ENCODE data around the gene OR56B1.

OR56B1 gene

DNA sequence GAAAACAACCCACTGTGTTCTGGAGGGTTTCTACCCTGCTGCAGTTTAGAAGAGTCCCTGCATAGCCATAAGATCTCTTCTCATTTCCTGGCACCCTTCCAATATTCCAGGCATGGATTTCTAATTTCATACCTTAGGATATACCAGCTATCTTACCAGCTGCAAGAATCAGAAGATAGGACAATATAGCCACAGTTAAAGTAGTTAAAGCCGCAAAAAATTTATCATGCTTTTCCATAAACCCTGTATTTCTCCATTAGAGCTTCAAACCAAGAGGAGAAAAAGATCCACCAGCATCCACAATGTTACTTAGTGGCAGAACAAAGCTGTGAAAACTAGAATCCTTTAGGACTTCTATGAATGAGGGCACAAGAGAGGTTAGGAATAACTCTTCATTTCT is 8.6 kb upstream of the OR56B1 start:
- DNase-seq (ENCODE audit: low read depth in 2 of 2), result no peak

DNA sequence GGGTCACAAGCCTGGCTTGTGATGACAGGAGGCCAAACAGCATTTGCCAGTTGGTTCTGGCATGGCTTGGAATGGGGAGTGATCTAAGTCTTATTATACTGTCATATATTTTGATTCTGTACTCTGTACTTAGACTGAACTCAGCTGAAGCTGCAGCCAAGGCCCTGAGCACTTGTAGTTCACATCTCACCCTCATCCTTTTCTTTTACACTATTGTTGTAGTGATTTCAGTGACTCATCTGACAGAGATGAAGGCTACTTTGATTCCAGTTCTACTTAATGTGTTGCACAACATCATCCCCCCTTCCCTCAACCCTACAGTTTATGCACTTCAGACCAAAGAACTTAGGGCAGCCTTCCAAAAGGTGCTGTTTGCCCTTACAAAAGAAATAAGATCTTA is 843 bp downstream of the OR56B1 start:
- no peak for DNase-seq (ENCODE audit: low read depth in 2 of 2)

DNA sequence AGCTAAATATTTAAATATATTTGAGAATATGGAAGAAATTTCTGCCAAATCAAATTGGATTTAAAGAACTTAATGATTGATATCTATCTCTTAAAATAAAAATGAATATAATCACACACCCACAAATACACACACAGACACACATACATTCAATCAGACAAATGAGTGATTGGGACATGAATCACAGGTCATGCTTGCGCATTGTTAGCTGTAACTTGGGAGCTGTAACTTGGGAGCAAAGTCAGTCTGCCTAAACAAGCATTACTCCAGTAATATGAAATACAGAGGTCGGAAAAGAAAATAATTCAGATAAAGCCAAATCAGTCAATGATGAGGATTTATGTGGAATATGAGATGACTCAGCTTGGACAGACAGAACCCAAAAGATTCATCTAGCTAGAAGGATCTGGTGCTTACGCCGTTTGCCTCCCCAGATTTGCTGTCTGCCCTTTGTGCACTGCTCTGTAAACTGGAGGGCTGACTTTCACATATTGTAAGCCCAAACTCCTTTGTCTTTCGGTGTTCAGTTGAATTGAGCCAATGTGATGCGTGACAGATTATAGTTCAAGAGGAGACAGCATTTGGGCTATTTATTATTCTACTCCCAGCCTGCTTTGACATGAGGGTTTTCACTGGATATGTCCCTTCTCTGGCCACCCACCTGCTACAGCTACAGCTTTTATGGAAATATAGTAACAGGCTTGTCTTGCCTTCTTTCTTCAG is 1.6 kb downstream of the OR56B1 start:
- no peak for DNase-seq (ENCODE audit: low read depth in 2 of 2)

DNA sequence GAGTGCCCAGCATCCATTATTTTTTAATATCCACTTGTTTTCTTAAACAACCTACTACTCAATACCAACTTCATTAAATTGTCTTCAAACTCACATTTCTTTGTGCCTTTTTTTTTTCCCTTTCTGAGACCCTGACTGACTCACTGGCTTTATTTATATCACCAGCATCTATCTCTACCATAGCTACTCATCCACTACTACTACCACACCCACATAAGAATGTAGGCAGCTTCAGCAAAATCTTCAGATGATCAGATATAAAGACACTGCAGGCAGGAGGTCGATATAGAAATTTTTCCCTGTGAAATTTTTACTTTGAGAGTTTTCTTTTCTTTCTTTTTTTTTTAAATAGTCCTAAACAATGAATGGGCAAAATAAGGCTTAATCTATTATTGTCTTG is 2.2 kb downstream of the OR56B1 start:
- DNase-seq (ENCODE audit: low read depth in 2 of 2), result no peak

DNA sequence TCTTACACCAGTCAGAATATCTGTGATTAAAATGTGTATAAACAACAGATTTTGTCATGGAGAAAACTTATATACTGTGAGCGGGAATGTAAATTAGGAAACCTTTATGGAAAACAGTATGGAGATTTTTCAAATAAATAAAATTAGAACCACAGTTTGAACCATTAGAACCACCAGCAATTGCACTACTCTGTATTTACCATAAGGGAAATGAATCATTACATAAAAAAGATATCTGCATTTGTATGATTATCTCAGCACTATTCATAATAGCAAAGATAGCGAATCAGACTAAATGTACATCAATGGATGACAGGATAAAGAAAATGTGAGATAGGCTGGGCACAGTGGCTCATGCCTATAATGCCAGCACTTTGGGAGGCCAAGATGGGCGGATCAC is 10.4 kb downstream of the OR56B1 start:
- no peak for DNase-seq (ENCODE audit: low read depth in 2 of 2)

DNA sequence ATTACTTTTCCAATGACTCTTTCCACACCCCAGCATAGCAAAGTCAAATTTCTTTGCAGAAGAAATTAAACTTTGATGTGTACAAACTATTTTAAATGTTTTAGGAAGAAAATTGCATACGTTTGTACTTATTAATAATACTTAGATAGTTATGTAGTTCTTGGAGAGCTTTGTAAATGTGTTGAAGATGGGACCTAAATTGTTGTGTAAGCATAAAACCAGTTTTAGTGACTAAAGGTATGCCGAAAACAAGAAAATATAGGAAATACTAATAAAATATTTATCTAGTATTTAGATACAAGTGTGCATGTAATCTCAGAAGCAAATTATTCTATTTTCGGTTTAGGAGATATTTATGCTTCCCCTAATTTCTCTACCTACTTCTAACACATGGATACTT is 13.6 kb downstream of the OR56B1 start:
- no peak for DNase-seq (ENCODE audit: low read depth in 2 of 2)

DNA sequence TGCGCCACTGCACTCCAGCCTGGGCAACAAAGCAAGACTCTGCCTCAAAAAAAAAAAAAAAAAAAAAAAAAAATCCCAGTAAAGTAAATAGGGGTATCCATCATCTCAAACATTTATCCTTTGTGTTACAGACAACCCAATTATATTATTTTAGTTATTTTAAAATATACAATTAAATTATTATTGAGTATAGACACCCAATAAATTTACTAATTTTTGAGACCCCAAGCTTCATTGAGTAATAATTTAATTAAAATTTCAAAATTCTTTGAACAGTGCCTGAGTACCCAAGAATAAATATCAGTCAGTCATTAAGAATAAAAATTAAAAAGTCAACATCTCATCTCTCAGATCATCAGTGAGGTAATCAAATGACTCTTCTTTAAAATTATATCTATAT is 17.7 kb downstream of the OR56B1 start, which contains the start of gene OR52N4:
Gene OR52N4 (plus strand): TSS at position 301 of the 400 bp plus-strand sequence. CDS start 498 bp downstream, outside the sequence.
- no peak for DNase-seq (ENCODE audit: low read depth in 2 of 2)

DNA sequence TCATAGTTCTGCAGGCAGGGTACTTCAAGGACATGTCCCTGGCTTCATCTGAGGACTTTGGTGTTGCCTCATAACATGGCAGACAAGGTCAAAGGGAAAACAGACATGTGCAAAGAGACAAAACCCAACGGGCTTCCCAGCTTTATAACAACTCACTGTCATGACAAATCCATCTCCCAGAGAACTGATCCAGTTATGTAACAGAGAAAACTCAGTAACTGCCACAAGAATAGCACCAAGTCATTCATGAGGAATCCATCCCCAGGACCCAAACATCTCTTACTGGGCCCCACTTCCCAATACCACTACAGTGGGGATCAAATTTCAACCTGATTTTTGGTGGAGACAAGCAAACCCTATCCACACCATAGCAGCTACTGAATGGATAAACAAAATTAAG is 30.8 kb downstream of the OR56B1 start:
- no peak for DNase-seq (ENCODE audit: low read depth in 2 of 2)

DNA sequence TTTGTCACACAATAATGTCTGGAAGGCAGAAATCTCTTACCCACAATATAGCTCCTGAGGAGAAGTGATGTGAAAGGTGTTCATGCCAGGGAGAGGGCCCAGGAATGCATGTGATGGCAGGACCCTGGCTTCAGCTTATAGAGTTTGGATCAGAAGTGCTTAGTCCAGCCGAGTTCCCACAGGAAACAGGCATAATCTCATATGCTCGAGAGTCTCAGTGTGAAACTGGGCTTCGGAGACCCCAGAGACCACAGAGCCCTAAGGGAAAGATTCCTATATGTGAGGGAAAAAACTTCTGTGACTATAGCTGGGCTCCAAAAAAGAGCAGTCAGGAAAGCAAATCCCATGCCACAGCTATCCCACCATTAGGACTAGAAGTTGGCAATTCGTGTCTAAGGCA is 47.0 kb downstream of the OR56B1 start, which contains the start of gene OR52N5:
Gene OR52N5 (minus strand): TSS at position 101 of the 400 bp plus-strand sequence. CDS start 4,721 bp downstream, outside the sequence.
- no peak for DNase-seq (ENCODE audit: low read depth in 2 of 2)

Data from stimulated activated CD4-positive, alpha-beta T cell treated with anti-CD3 and anti-CD28 coated beads, Interleukin-12 subunit alpha, Interleukin-12 subunit beta, amount 100 ng/mL, for 24 hours (primary cell).